IMR-90 (cell line): ENCODE measurements around the gene SLC49A4. TPM values are rescaled to one million over a fixed set of nuclear protein-coding genes. Genes with fewer than 3 reads are reported as not detected.

Source experiments
- ATAC-seq: fragments of 200-7000 bp; cut with Tn5 transposase; 2 replicates; pipeline ENCODE4 v1.9.1; 2020; ENCODE audit warnings: low read depth, mild to moderate bottlenecking, moderate library complexity
- BruUV-seq: library from RNA; stranded (reverse); fragments of 400-500 nt; replicated peaks from 2 replicates; lab custom pipeline; 2021; lab: Mats Ljungman, UMichigan
- CTCF ChIA-PET: fragments of 300-600 bp; formaldehyde crosslinking; extraction: SDS; loops from one replicate; lab custom pipeline; 2021; ENCODE audit warnings: antibody characterized with exemption; lab: Yijun Ruan, JAX
- POLR2A ChIA-PET: fragments of 300-600 bp; sonication (Branson Sonifier 250); formaldehyde crosslinking; loops from one replicate; lab custom pipeline; 2022; ENCODE audit warnings: antibody characterized with exemption; ENCODE audit not compliant: unreplicated experiment; lab: Charles Lee
- DNase-seq: peaks from one replicate; pipeline ENCODE4 v3.0.0; 2013
- H2AFZ ChIP-seq: replicated peaks from 2 replicates; pipeline ENCODE3; 2013; ENCODE audit warnings: low read length, mild to moderate bottlenecking; ENCODE audit not compliant: poor library complexity
- H2AK5ac ChIP-seq: 2 replicates; pipeline ENCODE4 v1.6.1; 2013; ENCODE audit warnings: low read depth, low read length, inconsistent platforms
- H2AK9ac ChIP-seq: replicated peaks from 2 replicates; pipeline ENCODE3; 2013; ENCODE audit warnings: mild to moderate bottlenecking, low read depth, low read length, moderate library complexity; ENCODE audit not compliant: poor library complexity
- H2BK120ac ChIP-seq: 2 replicates; pipeline ENCODE4 v1.6.1; 2013; ENCODE audit warnings: low read depth, low read length, inconsistent platforms
- H2BK15ac ChIP-seq: 3 replicates; pipeline ENCODE4 v1.6.1; 2013; ENCODE audit warnings: low read depth, low read length, inconsistent platforms
- H2BK20ac ChIP-seq: 2 replicates; pipeline ENCODE4 v1.6.1; 2013; ENCODE audit warnings: low read depth, mild to moderate bottlenecking, inconsistent platforms, low read length, moderate library complexity
- H2BK5ac ChIP-seq: 2 replicates; pipeline ENCODE4 v1.6.1; 2013; ENCODE audit warnings: mild to moderate bottlenecking, low read depth, low read length, inconsistent platforms; ENCODE audit not compliant: poor library complexity, severe bottlenecking
- H3K14ac ChIP-seq: replicated peaks from 2 replicates; pipeline ENCODE4 v1.6.1; 2013; ENCODE audit warnings: low read depth, low read length, inconsistent platforms
- H3K18ac ChIP-seq: 2 replicates; pipeline ENCODE4 v1.6.1; 2013; ENCODE audit warnings: low read depth, low read length, control low read depth
- H3K23ac ChIP-seq: 2 replicates; pipeline ENCODE4 v1.6.1; 2013; ENCODE audit warnings: low read depth, low read length, inconsistent platforms
- H3K27ac ChIP-seq: 2 replicates; pipeline ENCODE4 v1.5.1; 2013; ENCODE audit warnings: mild to moderate bottlenecking, control low read depth, low read length; ENCODE audit not compliant: insufficient read depth
- H3K27me3 ChIP-seq: 2 replicates; pipeline ENCODE4 v1.6.1; 2013; ENCODE audit warnings: low read length; ENCODE audit not compliant: control insufficient read depth, insufficient read depth
- H3K36me3 ChIP-seq: 2 replicates; pipeline ENCODE4 v1.6.1; 2013; ENCODE audit warnings: low read length, mixed read lengths; ENCODE audit not compliant: control insufficient read depth, insufficient read depth
- H3K4ac ChIP-seq: 2 replicates; pipeline ENCODE4 v1.6.1; 2013; ENCODE audit warnings: low read depth, low read length, inconsistent platforms
- H3K4me1 ChIP-seq: 2 replicates; pipeline ENCODE4 v1.6.1; 2013; ENCODE audit warnings: low read length, mixed read lengths; ENCODE audit not compliant: control insufficient read depth, insufficient read depth
- H3K4me2 ChIP-seq: 2 replicates; pipeline ENCODE4 v1.6.1; 2013; ENCODE audit warnings: low read depth, mild to moderate bottlenecking, control low read depth, low read length, moderate library complexity
- H3K4me3 ChIP-seq: 2 replicates; pipeline ENCODE4 v1.5.1; 2013; ENCODE audit warnings: low read depth, mild to moderate bottlenecking, control low read depth, low read length, moderate library complexity; ENCODE audit not compliant: insufficient read depth
- H3K56ac ChIP-seq: 2 replicates; pipeline ENCODE4 v1.6.1; 2013; ENCODE audit warnings: low read length, inconsistent platforms; ENCODE audit not compliant: insufficient read depth; ENCODE audit errors: extremely low read depth
- H3K79me1 ChIP-seq, 2 experiments: 2 replicates each; pipeline ENCODE4 v1.6.1; 2013; ENCODE audit warnings: low read length in 2 of 2, inconsistent platforms in 1 of 2, low read depth in 1 of 2
- H3K9ac ChIP-seq: 2 replicates; pipeline ENCODE4 v1.6.1; 2013; ENCODE audit warnings: low read depth, low read length, control low read depth
- H3K9me1 ChIP-seq: 2 replicates; pipeline ENCODE4 v1.6.1; 2013; ENCODE audit warnings: low read length, inconsistent platforms; ENCODE audit not compliant: insufficient read depth
- H3K9me3 ChIP-seq: 2 replicates; pipeline ENCODE4 v1.6.1; 2013; ENCODE audit warnings: low read length; ENCODE audit not compliant: control insufficient read depth, insufficient read depth
- H4K20me1 ChIP-seq: 2 replicates; pipeline ENCODE4 v1.6.1; 2013; ENCODE audit warnings: low read length, inconsistent platforms; ENCODE audit not compliant: insufficient read depth
- H4K5ac ChIP-seq: 2 replicates; pipeline ENCODE4 v1.6.1; 2013; ENCODE audit warnings: mild to moderate bottlenecking, low read depth, low read length, control low read depth
- H4K8ac ChIP-seq, 2 experiments: 2 replicates each; pipeline ENCODE4 v1.6.1; 2013; ENCODE audit warnings: low read depth in 2 of 2, low read length in 2 of 2, control low read depth in 1 of 2, inconsistent platforms in 1 of 2
- H4K91ac ChIP-seq: 2 replicates; pipeline ENCODE4 v1.6.1; 2013; ENCODE audit warnings: low read depth, low read length, inconsistent platforms; ENCODE audit not compliant: insufficient read depth
- BHLHE40 ChIP-seq: fragments of 150-350 bp; IDR thresholded peaks from 2 replicates; pipeline ENCODE4 v1.6.1; 2016; ENCODE audit warnings: mild to moderate bottlenecking, low read depth, low read length
- CEBPB ChIP-seq: IDR thresholded peaks from 2 replicates; pipeline ENCODE4 v1.6.1; 2012; ENCODE audit warnings: low read depth, low read length, improper control_type of control experiment
- CHD1 ChIP-seq: IDR thresholded peaks from 2 replicates; pipeline ENCODE4 v1.6.1; 2012; ENCODE audit warnings: low read depth, low read length, improper control_type of control experiment
- FOS ChIP-seq: fragments of 150-350 bp; IDR thresholded peaks from 2 replicates; pipeline ENCODE4 v1.6.1; 2016; ENCODE audit warnings: low read depth, low read length
- MAFK ChIP-seq: IDR thresholded peaks from 2 replicates; pipeline ENCODE4 v1.6.1; 2012; ENCODE audit warnings: low read depth, low read length, improper control_type of control experiment
- MAZ ChIP-seq: IDR thresholded peaks from 2 replicates; pipeline ENCODE4 v1.6.1; 2012; ENCODE audit warnings: low read depth, mild to moderate bottlenecking, low read length, improper control_type of control experiment, moderate library complexity, borderline replicate concordance
- MXI1 ChIP-seq: IDR thresholded peaks from 2 replicates; pipeline ENCODE4 v1.6.1; 2012; ENCODE audit warnings: low read depth, mild to moderate bottlenecking, low read length, moderate library complexity, borderline replicate concordance
- NFE2L2 ChIP-seq: fragments of 150-350 bp; IDR thresholded peaks from 2 replicates; pipeline ENCODE4 v1.6.1; 2016; ENCODE audit warnings: low read depth, mild to moderate bottlenecking, low read length
- POLR2A ChIP-seq: IDR thresholded peaks from 2 replicates; pipeline ENCODE4 v1.6.1; 2012; ENCODE audit warnings: mild to moderate bottlenecking, low read depth, low read length
- RAD21 ChIP-seq: IDR thresholded peaks from 2 replicates; pipeline ENCODE4 v1.6.1; 2012; ENCODE audit warnings: low read length, improper control_type of control experiment
- RCOR1 ChIP-seq: IDR thresholded peaks from 2 replicates; pipeline ENCODE4 v1.6.1; 2012; ENCODE audit warnings: mild to moderate bottlenecking, low read length, improper control_type of control experiment; ENCODE audit not compliant: insufficient replicate concordance
- RFX5 ChIP-seq: IDR thresholded peaks from 2 replicates; pipeline ENCODE4 v1.8.0; 2012; ENCODE audit warnings: low read depth, mild to moderate bottlenecking, low read length, moderate library complexity
- SMC3 ChIP-seq: fragments of 150-350 bp; IDR thresholded peaks from 2 replicates; pipeline ENCODE4 v1.6.1; 2016; ENCODE audit warnings: low read depth, mild to moderate bottlenecking, antibody characterized with exemption, low read length, moderate library complexity
- USF2 ChIP-seq: fragments of 150-350 bp; IDR thresholded peaks from 2 replicates; pipeline ENCODE4 v1.6.1; 2017; ENCODE audit warnings: mild to moderate bottlenecking, antibody characterized with exemption, low read length, low read depth
- WGBS, 2 experiments: methylation state at CpG; one replicate each; pipeline versions ENCODE4 v1.1.5 to v1.1.7; 2013; ENCODE audit warnings: missing lambda C conversion rate in 2 of 2; ENCODE audit not compliant: insufficient read length in 1 of 2; ENCODE audit errors: extremely low coverage in 2 of 2; 5-methylcytosine and 5-hydroxymethylcytosine counted together
- dilution Hi-C: fragments of 300-500 bp; cut with HindIII; formaldehyde crosslinking; loops from one replicate; pipeline ENCODE4 v1.14.3; 2018; ENCODE audit warnings: low sequenced_read_pairs; ENCODE audit not compliant: unreplicated experiment
- in situ Hi-C: fragments of 300-500 bp; cut with MboI; formaldehyde crosslinking; loops from 3 replicates; pipeline ENCODE4 v1.14.3; 2019; ENCODE audit warnings: low sequenced_read_pairs, inconsistent platforms, mixed read lengths
- intact Hi-C: fragments of 100-400 bp; cut with micrococcal nuclease; formaldehyde crosslinking; loops from 2 replicates; pipeline ENCODE4 v1.10.0; 2022
- polyA plus RNA-seq, 3 experiments: library from polyadenylated mRNA; depleted of rRNA; stranded (reverse); fragments of >200 nt; gene quantifications; 2 replicates each; pipeline ENCODE4 v1.2.3, GENCODE V29; 2012; ENCODE audit warnings: low replicate concordance in 1 of 3
- total RNA-seq: library from RNA; depleted of rRNA; stranded (reverse); fragments of >200 nt; gene quantifications from 2 replicates; pipeline ENCODE4 v1.2.3, GENCODE V29; 2012
- TF ChIP-seq, protein P1 (sequence below): fragments of 150-350 bp; IDR thresholded peaks from 2 replicates; pipeline ENCODE4 v1.6.1; 2016; ENCODE audit warnings: low read depth, mild to moderate bottlenecking, low read length, moderate library complexity, borderline replicate concordance
- TF ChIP-seq, protein P2 (sequence below): conservative IDR thresholded peaks from 2 replicates; pipeline ENCODE4 v1.5.1; 2012; ENCODE audit warnings: mild to moderate bottlenecking, low read depth, low read length, improper control_type of control experiment

Gene SLC49A4
- total and polyA plus RNA-seq, 2 of the 4 experiments (the other 2 are of a cell fraction), result 6.5 to 6.8 TPM

DNA sequence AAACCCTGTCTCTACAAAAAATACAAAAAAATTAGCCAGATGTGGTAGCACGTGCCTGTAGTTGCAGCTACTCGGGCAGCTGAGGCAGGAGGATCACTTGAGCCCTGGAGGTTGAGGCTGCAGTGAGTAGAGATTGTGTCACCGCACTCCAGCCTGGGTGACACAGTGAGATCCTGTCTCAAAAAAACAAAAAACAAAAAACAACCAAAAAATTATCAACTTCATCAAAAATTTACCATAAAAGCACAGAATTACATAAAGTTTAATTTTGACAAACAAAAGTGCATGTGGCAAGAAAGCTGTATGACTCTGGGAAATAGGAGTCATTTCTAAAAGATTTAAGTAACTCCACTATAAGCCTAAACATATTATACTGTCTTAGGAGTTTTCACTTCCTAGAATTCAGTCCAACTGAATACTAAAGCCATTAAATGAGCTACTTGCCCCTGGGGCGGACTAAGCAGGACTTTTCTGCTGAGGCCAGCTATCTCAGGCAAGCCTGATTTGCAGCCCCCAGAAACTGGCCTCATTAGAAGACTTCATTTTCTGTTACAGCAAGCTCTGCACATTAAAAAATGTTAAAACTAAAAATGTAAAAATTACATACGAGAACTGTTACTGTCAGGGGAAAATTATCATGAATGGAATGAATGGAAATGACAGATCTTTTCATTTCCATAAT is 24.2 kb upstream of the SLC49A4 start:
- H2AFZ ChIP-seq, result no peak overlapping the region
- dilution Hi-C loops, result no loop called here
- no peak overlapping the region for H3K27ac ChIP-seq
- H3K79me1 ChIP-seq, result no peaks in the 10 kb centered on the region
- H3K56ac ChIP-seq, result no peak overlapping the region
- no peaks in the 10 kb centered on the region for H4K20me1 ChIP-seq
- H4K91ac ChIP-seq, result no peak overlapping the region
- peaks cover 2% of the 10 kb centered on the region; the same call in 1 of the 2 replicates for H3K4me1 ChIP-seq
- H3K9me1 ChIP-seq, result peaks cover 5% of the 10 kb centered on the region; the same call in 1 of the 2 replicates
- POLR2A ChIA-PET, result no interaction called here
- H2BK15ac ChIP-seq, result no peak overlapping the region
- H4K8ac ChIP-seq, result no peak overlapping the region
- intact Hi-C loops, result no loop called here
- no peak overlapping the region for H2AK5ac ChIP-seq
- no peak overlapping the region for H3K4me3 ChIP-seq
- no peaks in the 10 kb centered on the region for H3K27me3 ChIP-seq
- H3K18ac ChIP-seq, result no peak overlapping the region
- no peak overlapping the region for H3K4ac ChIP-seq
- TF ChIP-seq MXI1 (no peak), POLR2A (no peak), MAFK (no peak), RCOR1 (no peak), CHD1 (no peak), USF2 (no peak), RAD21 (no peak), CEBPB (no peak), MAZ (no peak), BHLHE40 (no peak), SMC3 (no peak), RFX5 (no peak), FOS (no peak), NFE2L2 (no peak)
- TF ChIP-seq, protein P1, sequence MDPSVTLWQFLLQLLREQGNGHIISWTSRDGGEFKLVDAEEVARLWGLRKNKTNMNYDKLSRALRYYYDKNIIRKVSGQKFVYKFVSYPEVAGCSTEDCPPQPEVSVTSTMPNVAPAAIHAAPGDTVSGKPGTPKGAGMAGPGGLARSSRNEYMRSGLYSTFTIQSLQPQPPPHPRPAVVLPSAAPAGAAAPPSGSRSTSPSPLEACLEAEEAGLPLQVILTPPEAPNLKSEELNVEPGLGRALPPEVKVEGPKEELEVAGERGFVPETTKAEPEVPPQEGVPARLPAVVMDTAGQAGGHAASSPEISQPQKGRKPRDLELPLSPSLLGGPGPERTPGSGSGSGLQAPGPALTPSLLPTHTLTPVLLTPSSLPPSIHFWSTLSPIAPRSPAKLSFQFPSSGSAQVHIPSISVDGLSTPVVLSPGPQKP, result no peak
- TF ChIP-seq, protein P2, sequence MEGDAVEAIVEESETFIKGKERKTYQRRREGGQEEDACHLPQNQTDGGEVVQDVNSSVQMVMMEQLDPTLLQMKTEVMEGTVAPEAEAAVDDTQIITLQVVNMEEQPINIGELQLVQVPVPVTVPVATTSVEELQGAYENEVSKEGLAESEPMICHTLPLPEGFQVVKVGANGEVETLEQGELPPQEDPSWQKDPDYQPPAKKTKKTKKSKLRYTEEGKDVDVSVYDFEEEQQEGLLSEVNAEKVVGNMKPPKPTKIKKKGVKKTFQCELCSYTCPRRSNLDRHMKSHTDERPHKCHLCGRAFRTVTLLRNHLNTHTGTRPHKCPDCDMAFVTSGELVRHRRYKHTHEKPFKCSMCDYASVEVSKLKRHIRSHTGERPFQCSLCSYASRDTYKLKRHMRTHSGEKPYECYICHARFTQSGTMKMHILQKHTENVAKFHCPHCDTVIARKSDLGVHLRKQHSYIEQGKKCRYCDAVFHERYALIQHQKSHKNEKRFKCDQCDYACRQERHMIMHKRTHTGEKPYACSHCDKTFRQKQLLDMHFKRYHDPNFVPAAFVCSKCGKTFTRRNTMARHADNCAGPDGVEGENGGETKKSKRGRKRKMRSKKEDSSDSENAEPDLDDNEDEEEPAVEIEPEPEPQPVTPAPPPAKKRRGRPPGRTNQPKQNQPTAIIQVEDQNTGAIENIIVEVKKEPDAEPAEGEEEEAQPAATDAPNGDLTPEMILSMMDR, result no peak
- DNase-seq (no peak), ATAC-seq (no peak)
- no peaks in the 10 kb centered on the region for H3K9me3 ChIP-seq
- in situ Hi-C loops, result no loop called here
- no peak overlapping the region for H4K5ac ChIP-seq
- H3K4me2 ChIP-seq, result no peak overlapping the region
- H3K23ac ChIP-seq, result no peak overlapping the region
- H2BK120ac ChIP-seq, result no peak overlapping the region
- no peak overlapping the region for H2BK5ac ChIP-seq
- no peak overlapping the region for H2BK20ac ChIP-seq
- CTCF ChIA-PET, result no interaction called here
- 100% methylated on average over 1 of the region's 5 CpGs; no CpG with 5 or more reads in 1 of the 2 experiments for WGBS, 2 experiments
- BruUV-seq, result no TSS peak
- no peak overlapping the region for H3K14ac ChIP-seq
- H2AK9ac ChIP-seq, result no peak overlapping the region
- H3K9ac ChIP-seq, result no peak overlapping the region
- no peaks in the 10 kb centered on the region for H3K36me3 ChIP-seq
